Panc1 (cell line): ENCODE data around the gene MRPS2. TPM values are rescaled to one million over a fixed set of nuclear protein-coding genes. Genes with fewer than 3 reads are reported as not detected.

Experiments used
- ATAC-seq: fragments of 200-7000 bp; cut with Tn5 transposase; 2 replicates; pipeline ENCODE4 v1.9.1; 2020; ENCODE audit warnings: mild to moderate bottlenecking, moderate library complexity
- BruUV-seq: library from RNA; stranded (reverse); fragments of 400-500 nt; replicated peaks from 2 replicates; lab custom pipeline; 2021; lab: Mats Ljungman, UMichigan
- CTCF ChIA-PET: fragments of 300-600 bp; sonication (Branson Sonifier 250); formaldehyde crosslinking; loops from one replicate; lab custom pipeline; 2022; ENCODE audit warnings: antibody characterized with exemption; lab: Charles Lee
- POLR2A ChIA-PET: fragments of 300-600 bp; sonication (Branson Sonifier 250); formaldehyde crosslinking; loops from one replicate; lab custom pipeline; 2022; ENCODE audit warnings: antibody characterized with exemption; lab: Charles Lee
- DNase-seq: peaks from one replicate; pipeline ENCODE4 v3.0.0-alpha.2; 2010; ENCODE audit warnings: low read depth, low spot score
- H3K27ac ChIP-seq: 2 replicates; pipeline ENCODE4 v1.5.1; 2011; ENCODE audit warnings: mild to moderate bottlenecking, low read length, inconsistent platforms
- H3K27me3 ChIP-seq: fragments of 200-500 bp; sonication (Bioruptor generic); 2 replicates; pipeline ENCODE4 v1.6.0; 2014; ENCODE audit warnings: low read length, inconsistent platforms; ENCODE audit not compliant: control insufficient read depth, insufficient read depth
- H3K36me3 ChIP-seq: fragments of 200-500 bp; sonication (Bioruptor generic); 2 replicates; pipeline ENCODE4 v1.5.1; 2014; ENCODE audit warnings: inconsistent platforms, mild to moderate bottlenecking, low read length, moderate library complexity; ENCODE audit not compliant: control insufficient read depth, insufficient read depth
- H3K4me1 ChIP-seq: 2 replicates; pipeline ENCODE4 v1.5.1; 2011; ENCODE audit warnings: inconsistent platforms, mild to moderate bottlenecking, low read length, moderate library complexity; ENCODE audit not compliant: control insufficient read depth, insufficient read depth
- H3K4me3 ChIP-seq, 2 experiments: 2 replicates each; pipeline ENCODE4 v1.5.1; 2011 to 2012; ENCODE audit warnings: low read depth in 2 of 2, low read length in 2 of 2, mild to moderate bottlenecking in 2 of 2, inconsistent platforms in 1 of 2, moderate library complexity in 1 of 2
- H3K9me3 ChIP-seq: fragments of 200-500 bp; sonication (Bioruptor generic); 2 replicates; pipeline ENCODE4 v1.5.1; 2014; ENCODE audit warnings: low read depth, mild to moderate bottlenecking, inconsistent platforms, low read length, moderate library complexity; ENCODE audit not compliant: control insufficient read depth, insufficient read depth
- CTCF ChIP-seq: fragments of 450-650 bp; IDR thresholded peaks from 2 replicates; pipeline ENCODE4 v1.5.1; 2017; ENCODE audit warnings: mild to moderate bottlenecking
- POLR2AphosphoS5 ChIP-seq: IDR thresholded peaks from 2 replicates; pipeline ENCODE4 v1.6.1; 2012; ENCODE audit warnings: mild to moderate bottlenecking, low read depth, low read length, moderate library complexity
- REST ChIP-seq, 2 experiments: IDR thresholded peaks; 2 replicates each; pipeline ENCODE4 v1.6.1; 2011 to 2012; ENCODE audit warnings: low read depth in 2 of 2, control low read depth in 1 of 2, low read length in 1 of 2, mild to moderate bottlenecking in 1 of 2, moderate library complexity in 1 of 2; ENCODE audit not compliant: insufficient read depth in 1 of 2
- SIN3A ChIP-seq: IDR thresholded peaks from 2 replicates; pipeline ENCODE4 v1.6.1; 2012; ENCODE audit warnings: low read depth, mild to moderate bottlenecking, low read length, moderate library complexity, borderline replicate concordance; ENCODE audit not compliant: insufficient read depth
- TCF7L2 ChIP-seq: IDR thresholded peaks from 2 replicates; pipeline ENCODE4 v1.6.1; 2011; ENCODE audit warnings: mild to moderate bottlenecking, low read depth, low read length, inconsistent platforms
- in situ Hi-C: cut with HindIII; loops from 2 replicates; pipeline ENCODE4 v1.10.0; 2016; ENCODE audit warnings: low sequenced_read_pairs, low pct_unique_long_range_greater_than_20kb
- intact Hi-C: fragments of 100-400 bp; cut with micrococcal nuclease; formaldehyde crosslinking; loops from one replicate; pipeline ENCODE4 v1.10.0; 2022; ENCODE audit not compliant: unreplicated experiment
- total RNA-seq: library from RNA; stranded (reverse); gene quantifications from one replicate; pipeline ENCODE4 v1.2.1, GENCODE V29; 2021; ENCODE audit not compliant: unreplicated experiment

The MRPS2 gene
- total RNA-seq, 1 experiment from 2014 or later: 33.5 TPM

- TF ChIP-seq POLR2AphosphoS5 (no peak), CTCF (no peak), TCF7L2 (no peak), SIN3A (no peak), REST (IDR thresholded peaks at IDR 0.05; ENCODE audit: insufficient read depth in 1 of 2, low read depth in 2 of 2, low read length in 1 of 2) (no peak)
- intact Hi-C loops (no loop called here), in situ Hi-C loops (no loop called here)
- Histone ChIP-seq H3K27me3 (no peaks in the 10 kb centered on the region), H3K36me3 (no peaks in the 10 kb centered on the region), H3K27ac (no peak overlapping the region), H3K9me3 (no peaks in the 10 kb centered on the region), H3K4me3 (no peak overlapping the region), H3K4me1 (no peaks in the 10 kb centered on the region)
- BruUV-seq: no TSS peak
- ChIA-PET POLR2A (no interaction called here), CTCF (no interaction called here)
- no peak for ATAC-seq
- DNase-seq: no peak
These were observed 7.8 kb downstream of the MRPS2 start for GRCh38 chr9:135508211-135508820.

GRCh38 chr9:135509458-135509857, 9.0 kb downstream of the MRPS2 start:
- no peak overlapping the region for H3K4me3 ChIP-seq
- TF ChIP-seq TCF7L2 (no peak), SIN3A (no peak), CTCF (no peak), POLR2AphosphoS5 (no peak), REST (IDR thresholded peaks at IDR 0.05; ENCODE audit: insufficient read depth in 1 of 2, low read depth in 2 of 2, low read length in 1 of 2) (no peak)
- H3K4me1 ChIP-seq: no peaks in the 10 kb centered on the region
- no peaks in the 10 kb centered on the region for H3K9me3 ChIP-seq
- CTCF ChIA-PET: no interaction called here
- DNase-seq: no peak
- in situ Hi-C loops (no loop called here), intact Hi-C loops (no loop called here)
- ATAC-seq: no peak
- BruUV-seq: no TSS peak
- POLR2A ChIA-PET: no interaction called here
- no peaks in the 10 kb centered on the region for H3K27me3 ChIP-seq
- H3K36me3 ChIP-seq: no peaks in the 10 kb centered on the region
- H3K27ac ChIP-seq: no peak overlapping the region
